A204.1 (cell line): ENCODE results near the gene MYOZ3.

Experiments
- FAIRE-seq: peaks from 2 replicates; lab custom pipeline; 2012; peaks lifted over from hg19 to GRCh38; lab: Jason Lieb, UNC

Gene MYOZ3

DNA sequence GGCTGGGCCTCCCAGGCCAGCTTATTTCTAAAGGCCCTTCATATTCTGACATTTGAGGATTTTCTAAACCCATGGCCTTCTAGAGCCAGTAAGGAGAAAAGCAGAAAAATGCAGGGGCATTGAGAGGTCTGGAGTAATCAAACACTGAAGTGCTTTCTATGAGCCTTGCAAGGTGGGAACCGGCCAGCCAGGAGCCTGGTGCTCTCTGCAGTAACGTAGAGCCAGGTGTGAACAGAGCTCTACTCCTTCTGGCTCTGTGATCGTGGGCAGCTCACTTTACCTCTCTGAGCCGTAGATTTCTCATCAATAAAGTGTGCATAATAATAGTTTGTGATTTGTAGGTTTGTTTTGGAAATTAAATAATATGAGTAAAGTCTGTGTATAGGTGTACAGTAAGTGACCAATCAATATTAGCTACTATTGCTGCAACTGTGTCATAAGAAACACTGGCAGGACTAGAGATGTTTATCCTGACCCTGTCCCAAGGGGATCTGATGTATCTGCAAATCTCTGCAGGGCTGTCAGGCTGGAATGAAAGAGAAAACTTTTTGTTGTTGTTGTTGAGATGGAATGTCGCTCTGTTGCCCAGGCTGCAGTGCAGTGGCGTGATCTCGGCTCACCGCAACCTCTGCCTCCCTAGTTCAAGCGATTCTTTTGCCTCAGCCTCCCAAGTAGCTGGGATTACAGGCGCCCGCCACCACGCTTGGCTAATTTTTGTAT lies 17.9 kb upstream of the MYOZ3 start:
- no peak for FAIRE-seq

GRCh38 chr5:150644058-150644457 lies 17.0 kb upstream of the MYOZ3 start:
- FAIRE-seq = no peak

- no peak for FAIRE-seq
These were observed 16.5 kb upstream of the MYOZ3 start for GRCh38 chr5:150644514-150644913.

GRCh38 chr5:150645070-150645700 lies 15.9 kb upstream of the MYOZ3 start:
- FAIRE-seq = no peak

GRCh38 chr5:150647275-150648251 lies 13.5 kb upstream of the MYOZ3 start:
- FAIRE-seq = no peak

DNA sequence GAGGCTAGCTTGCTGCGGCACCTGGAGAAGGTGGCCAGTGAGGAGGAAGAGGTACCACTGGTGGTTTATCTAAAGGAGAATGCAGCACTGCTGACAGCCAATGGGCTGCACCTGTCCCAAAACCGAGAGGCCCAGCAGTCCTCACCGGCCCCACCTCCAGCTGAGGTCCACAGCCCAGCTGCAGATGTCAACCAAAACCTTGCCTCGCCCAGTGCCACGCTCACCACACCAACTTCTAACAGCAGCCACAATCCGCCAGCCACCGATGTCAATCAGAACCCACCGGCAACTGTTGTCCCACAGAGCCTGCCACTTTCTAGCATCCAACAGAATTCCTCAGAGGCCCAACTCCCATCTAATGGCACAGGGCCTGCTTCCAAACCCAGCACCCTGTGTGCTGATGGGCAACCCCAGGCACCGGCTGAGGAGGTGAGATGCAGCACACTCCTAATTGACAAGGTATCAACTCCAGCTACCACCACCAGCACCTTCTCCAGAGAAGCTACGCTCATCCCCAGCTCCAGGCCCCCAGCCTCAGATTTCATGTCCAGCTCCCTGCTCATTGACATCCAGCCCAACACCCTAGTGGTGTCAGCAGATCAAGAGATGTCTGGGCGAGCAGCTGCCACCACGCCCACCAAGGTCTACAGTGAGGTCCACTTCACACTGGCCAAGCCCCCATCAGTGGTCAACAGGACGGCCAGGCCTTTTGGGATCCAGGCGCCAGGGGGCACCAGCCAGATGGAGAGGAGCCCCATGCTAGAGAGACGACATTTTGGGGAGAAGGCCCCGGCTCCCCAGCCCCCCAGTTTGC lies 12.6 kb upstream of the MYOZ3 start:
- no peak for FAIRE-seq

DNA sequence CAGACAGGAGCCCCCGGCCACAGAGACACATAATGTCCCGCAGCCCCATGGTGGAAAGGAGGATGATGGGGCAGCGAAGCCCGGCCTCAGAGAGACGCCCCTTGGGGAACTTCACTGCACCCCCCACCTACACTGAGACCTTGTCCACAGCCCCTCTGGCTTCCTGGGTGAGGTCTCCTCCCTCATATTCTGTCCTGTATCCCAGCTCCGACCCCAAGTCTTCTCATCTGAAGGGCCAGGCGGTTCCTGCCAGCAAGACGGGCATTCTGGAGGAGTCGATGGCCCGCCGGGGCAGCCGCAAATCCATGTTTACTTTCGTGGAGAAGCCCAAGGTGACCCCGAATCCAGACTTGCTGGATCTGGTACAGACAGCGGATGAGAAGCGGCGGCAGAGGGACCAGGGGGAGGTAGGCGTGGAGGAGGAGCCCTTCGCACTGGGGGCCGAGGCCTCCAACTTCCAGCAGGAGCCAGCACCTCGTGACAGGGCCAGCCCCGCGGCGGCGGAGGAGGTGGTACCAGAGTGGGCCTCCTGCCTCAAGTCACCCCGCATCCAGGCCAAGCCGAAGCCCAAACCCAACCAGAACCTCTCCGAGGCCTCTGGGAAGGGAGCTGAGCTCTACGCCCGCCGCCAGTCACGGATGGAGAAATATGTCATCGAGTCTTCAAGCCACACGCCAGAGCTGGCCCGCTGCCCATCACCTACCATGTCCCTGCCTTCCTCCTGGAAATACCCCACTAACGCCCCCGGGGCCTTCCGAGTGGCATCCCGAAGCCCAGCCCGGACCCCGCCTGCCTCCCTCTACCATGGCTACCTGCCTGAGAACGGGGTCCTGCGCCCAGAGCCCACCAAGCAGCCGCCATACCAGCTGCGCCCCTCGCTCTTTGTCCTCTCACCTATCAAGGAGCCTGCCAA lies 11.7 kb upstream of the MYOZ3 start:
- FAIRE-seq = no peak

DNA sequence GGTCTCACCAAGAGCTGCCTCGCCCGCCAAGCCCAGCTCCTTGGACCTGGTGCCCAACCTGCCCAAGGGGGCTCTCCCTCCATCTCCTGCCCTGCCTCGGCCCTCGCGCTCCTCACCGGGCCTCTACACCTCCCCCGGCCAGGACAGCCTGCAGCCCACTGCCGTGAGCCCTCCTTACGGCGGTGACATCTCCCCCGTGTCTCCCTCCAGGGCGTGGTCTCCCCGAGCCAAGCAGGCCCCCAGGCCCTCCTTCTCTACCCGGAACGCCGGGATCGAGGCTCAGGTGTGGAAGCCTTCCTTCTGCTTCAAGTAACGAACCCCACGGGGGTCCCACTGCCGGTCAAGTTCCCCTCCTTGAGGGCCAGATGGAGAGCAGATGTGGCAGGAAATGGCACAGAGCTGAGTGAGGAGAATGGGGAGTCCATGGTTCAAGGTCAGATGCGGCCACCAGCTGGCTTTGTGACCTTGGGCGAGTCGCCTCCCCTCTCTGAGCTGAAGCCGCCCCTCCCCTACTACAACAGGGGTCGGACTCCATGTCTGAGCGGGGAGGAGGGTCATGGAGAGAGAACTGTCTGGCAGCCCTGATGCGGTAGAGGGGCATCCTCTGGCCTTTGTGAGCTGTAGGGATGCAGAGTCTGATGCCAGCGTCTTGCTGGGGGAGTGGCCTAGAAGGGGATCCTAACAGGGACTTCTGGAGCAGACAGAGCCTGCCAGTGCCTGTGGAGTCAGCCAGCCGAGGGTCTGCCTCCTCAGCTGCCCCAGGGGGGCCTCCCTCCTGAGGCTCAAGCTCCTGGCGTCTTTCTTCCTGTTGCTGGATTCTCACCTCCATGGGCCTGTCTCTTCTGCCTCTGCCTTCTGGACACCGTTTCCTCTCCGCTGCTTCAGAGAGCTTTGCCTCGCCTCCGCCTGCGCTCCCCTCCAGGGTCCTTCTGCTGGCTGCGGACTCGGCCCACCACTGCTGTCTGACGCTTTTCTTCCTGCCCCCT lies 10.7 kb upstream of the MYOZ3 start:
- no peak for FAIRE-seq

- FAIRE-seq = no peak
These were observed 9.7 kb upstream of the MYOZ3 start for GRCh38 chr5:150651382-150651781.

GRCh38 chr5:150651924-150652671 lies 9.0 kb upstream of the MYOZ3 start:
- FAIRE-seq = no peak

GRCh38 chr5:150653145-150653761 lies 7.8 kb upstream of the MYOZ3 start:
- no peak for FAIRE-seq

GRCh38 chr5:150653762-150654556 lies 7.1 kb upstream of the MYOZ3 start:
- no peak for FAIRE-seq

GRCh38 chr5:150655221-150655620 lies 5.8 kb upstream of the MYOZ3 start:
- no peak for FAIRE-seq

DNA sequence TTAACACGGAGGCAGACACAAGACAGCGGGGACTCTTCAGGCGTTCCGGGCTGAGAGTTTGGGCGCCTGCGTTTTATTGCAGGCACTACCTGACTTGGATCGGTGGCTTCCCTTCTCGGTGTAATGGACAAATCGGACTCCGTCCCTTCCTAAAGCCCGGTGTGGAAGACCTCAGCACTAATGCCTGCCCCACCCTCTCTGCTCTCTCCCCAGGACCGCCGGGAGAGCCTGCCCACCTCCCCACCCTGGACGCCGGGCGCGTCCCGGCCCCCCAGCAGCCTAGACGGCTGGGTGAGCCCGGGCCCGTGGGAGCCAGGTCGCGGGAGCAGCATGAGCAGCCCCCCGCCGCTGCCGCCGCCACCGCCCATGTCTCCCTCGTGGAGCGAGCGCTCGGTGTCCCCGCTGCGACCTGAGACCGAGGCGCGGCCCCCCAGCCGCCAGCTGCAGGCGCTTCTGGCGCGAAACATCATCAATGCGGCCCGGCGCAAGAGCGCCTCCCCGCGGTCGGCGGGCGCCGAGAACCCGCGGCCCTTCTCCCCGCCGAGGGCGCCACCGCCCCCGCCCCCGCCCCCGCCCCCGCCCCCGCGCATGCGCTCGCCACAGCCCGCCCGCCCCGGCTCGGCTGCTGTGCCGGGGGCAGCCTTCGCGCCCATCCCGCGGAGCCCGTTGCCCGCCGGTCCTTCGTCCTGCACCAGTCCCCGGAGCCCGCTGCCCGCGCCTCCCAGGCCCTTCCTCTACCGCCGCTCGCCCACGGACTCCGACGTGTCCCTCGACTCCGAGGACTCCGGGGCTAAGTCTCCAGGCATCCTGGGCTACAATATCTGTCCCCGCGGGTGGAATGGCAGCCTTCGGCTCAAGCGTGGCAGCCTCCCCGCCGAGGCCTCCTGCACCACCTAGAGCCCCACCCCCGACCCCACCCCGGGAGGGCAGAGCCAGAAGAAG lies 4.6 kb upstream of the MYOZ3 start:
- FAIRE-seq = no peak

DNA sequence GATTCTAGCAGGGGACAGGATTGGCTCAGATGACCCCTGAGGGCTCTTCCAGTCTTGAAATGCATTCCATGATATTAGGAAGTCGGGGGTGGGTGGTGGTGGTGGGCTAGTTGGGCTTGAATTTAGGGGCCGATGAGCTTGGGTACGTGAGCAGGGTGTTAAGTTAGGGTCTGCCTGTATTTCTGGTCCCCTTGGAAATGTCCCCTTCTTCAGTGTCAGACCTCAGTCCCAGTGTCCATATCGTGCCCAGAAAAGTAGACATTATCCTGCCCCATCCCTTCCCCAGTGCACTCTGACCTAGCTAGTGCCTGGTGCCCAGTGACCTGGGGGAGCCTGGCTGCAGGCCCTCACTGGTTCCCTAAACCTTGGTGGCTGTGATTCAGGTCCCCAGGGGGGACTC lies 2.9 kb upstream of the MYOZ3 start:
- no peak for FAIRE-seq

GRCh38 chr5:150658699-150659265 lies 2.3 kb upstream of the MYOZ3 start:
- no peak for FAIRE-seq
